Lower leg skin (tissue), 3 donors: ENCODE data around the gene AK8.

Source experiments
- CTCF ChIP-seq, 3 donors: fragments of 450-650 bp; IDR thresholded peaks; one replicate each; pipeline ENCODE4 v1.5.1; 2016; ENCODE audit warnings: antibody characterized with exemption in 3 of 3, mild to moderate bottlenecking in 3 of 3, moderate library complexity in 2 of 3
- POLR2A ChIP-seq, 2 donors: fragments of 450-650 bp; IDR thresholded peaks; one replicate each; pipeline ENCODE4 v1.6.1; 2016 to 2017; ENCODE audit warnings: antibody characterized with exemption in 2 of 2, mild to moderate bottlenecking in 1 of 2, moderate library complexity in 1 of 2

DNA sequence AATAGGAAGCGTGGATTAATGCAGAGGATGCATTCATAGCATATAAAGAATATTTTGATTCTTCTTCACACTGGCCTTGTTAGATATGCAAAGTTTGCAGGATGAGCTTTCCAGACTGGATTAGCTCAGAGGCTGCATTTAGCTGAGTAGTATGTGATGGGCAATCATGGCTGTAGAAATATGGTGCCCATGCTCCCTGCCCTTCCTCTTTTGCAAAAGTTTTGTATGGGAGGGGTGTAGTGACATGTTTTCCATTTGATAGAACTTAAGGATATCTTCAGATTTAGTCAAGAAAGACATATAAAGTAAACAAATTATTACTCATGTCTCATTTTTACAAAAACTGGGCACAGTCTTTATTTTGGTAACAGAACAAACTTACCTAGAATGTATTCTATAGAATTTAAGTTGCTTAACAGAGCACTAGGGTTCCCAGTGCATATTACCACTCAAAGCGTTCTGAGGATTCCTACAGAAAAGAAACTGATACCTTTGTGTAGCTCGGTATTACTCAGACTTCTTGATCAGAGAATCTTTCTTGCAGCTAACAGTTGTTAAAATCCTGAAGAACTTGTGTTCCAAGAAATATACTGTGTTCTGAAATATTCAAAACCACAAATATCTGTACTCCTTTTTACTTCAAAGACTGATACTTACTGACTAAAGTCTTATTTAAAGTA, 198.0 kb downstream of the AK8 start:
- TF ChIP-seq CTCF (IDR thresholded peaks at IDR 0.05) (no peak), POLR2A (IDR thresholded peaks at IDR 0.05) (no peak)
